GM19193 (cell line): ENCODE data around the gene RUFY4.

Experiments
- POLR2A ChIP-seq: IDR thresholded peaks from 4 replicates; pipeline ENCODE4 v1.6.1; 2011; ENCODE audit not compliant: insufficient read depth, insufficient read length; ENCODE audit errors: extremely low read depth

RUFY4 gene

GRCh38 chr2:218041302-218042168 is 27.5 kb upstream of the RUFY4 start:
- no peak for TF ChIP-seq POLR2A

- TF ChIP-seq POLR2A = no peak
These were observed 26.0 kb upstream of the RUFY4 start for GRCh38 chr2:218043100-218043499.

GRCh38 chr2:218043701-218044109 is 25.3 kb upstream of the RUFY4 start:
- no peak for TF ChIP-seq POLR2A

- TF ChIP-seq POLR2A = no peak
These were observed 22.8 kb upstream of the RUFY4 start for GRCh38 chr2:218046238-218046637.

GRCh38 chr2:218047536-218048225 is 21.4 kb upstream of the RUFY4 start:
- TF ChIP-seq POLR2A = no peak

- TF ChIP-seq POLR2A = no peak
These were observed 17.1 kb upstream of the RUFY4 start for GRCh38 chr2:218051903-218052302.

GRCh38 chr2:218059289-218059688 is 9.8 kb upstream of the RUFY4 start:
- TF ChIP-seq POLR2A = no peak

- TF ChIP-seq POLR2A = no peak
These were observed 8.9 kb upstream of the RUFY4 start for GRCh38 chr2:218060118-218060517.

- no peak for TF ChIP-seq POLR2A
These were observed 7.9 kb upstream of the RUFY4 start for GRCh38 chr2:218060950-218061660.

- TF ChIP-seq POLR2A = no peak
These were observed 5.6 kb upstream of the RUFY4 start for GRCh38 chr2:218063486-218063885.

GRCh38 chr2:218063896-218064295 is 5.2 kb upstream of the RUFY4 start:
- TF ChIP-seq POLR2A = no peak

GRCh38 chr2:218065239-218066006 is 3.6 kb upstream of the RUFY4 start:
- TF ChIP-seq POLR2A = no peak

GRCh38 chr2:218066926-218067515 is 2.0 kb upstream of the RUFY4 start:
- TF ChIP-seq POLR2A = no peak

- TF ChIP-seq POLR2A = no peak
These were observed 1.5 kb upstream of the RUFY4 start for GRCh38 chr2:218067523-218067922.
